Measurements from ENCODE around the gene TLK2.
"Not testable (repeated sequence)": the region's sequence is repeated elsewhere in the genome, so short reads cannot be mapped to it uniquely, and the experiment has no call there.

Gene TLK2
- total RNA-seq = 65.1 to 80.2 (median 71.2) reads per million in 3 donors

DNA sequence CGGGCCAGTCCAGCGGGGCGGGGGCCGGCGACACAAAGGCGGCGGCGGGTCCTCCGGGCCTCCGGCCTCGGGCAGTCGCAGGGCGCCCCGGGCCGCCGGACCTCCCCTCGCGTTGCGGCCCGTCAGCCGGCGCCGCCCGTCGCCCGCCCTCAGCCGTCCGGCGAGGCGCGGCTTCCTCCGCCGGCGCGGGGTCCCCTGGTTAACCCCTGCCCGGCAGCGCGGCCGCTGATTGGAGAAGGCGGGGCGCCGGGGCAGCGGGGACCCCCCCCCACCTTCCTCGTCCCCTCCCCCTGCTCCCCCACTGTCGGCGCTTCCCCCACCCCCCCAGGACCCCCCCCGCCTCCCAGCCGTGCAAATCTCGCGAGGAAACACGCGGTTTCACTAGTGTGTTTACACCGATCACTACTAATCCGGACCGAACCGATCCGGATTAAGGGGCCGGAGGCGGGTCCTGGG, at the start of gene TLK2:
Gene TLK2, plus strand, starts transcription at position 402 of the 456 bp plus-strand sequence. CDS start 2,301 bp downstream, outside the sequence.
- no peaks in the 10 kb centered on the region for H3K36me3 ChIP-seq (ENCODE audit: control insufficient read depth, insufficient read depth, low read length)
- peak within 1 kb of the TSS; percentile 62 for H3K4me3 ChIP-seq (ENCODE audit: insufficient read depth, low read depth, low read length, poor library complexity, severe bottlenecking)
- H3K9me3 ChIP-seq (ENCODE audit: control insufficient read depth, low read length) = no peaks in the 10 kb centered on the region
- H3K27me3 ChIP-seq (replicated peaks; ENCODE audit: control insufficient read depth, insufficient read depth, low read length, poor library complexity, severe bottlenecking) = no peaks in the 10 kb centered on the region
- H3K4me1 ChIP-seq (ENCODE audit: control insufficient read depth, insufficient read depth, low read length, poor library complexity, severe bottlenecking) = no peaks in the 10 kb centered on the region
- DNase-seq = peak; percentile 65 to 70 (median 70)
- peak within 1 kb of the TSS; percentile 84 for H3K27ac ChIP-seq (ENCODE audit: insufficient read depth, low read length, poor library complexity, severe bottlenecking)

GRCh38 chr17:62435251-62435650, 43.4 kb upstream of the TLK2 start:
- not testable (repeated sequence) for DNase-seq; H3K27ac ChIP-seq (ENCODE audit: insufficient read depth, low read length, poor library complexity, severe bottlenecking); H3K27me3 ChIP-seq (replicated peaks; ENCODE audit: control insufficient read depth, insufficient read depth, low read length, poor library complexity, severe bottlenecking)

DNA sequence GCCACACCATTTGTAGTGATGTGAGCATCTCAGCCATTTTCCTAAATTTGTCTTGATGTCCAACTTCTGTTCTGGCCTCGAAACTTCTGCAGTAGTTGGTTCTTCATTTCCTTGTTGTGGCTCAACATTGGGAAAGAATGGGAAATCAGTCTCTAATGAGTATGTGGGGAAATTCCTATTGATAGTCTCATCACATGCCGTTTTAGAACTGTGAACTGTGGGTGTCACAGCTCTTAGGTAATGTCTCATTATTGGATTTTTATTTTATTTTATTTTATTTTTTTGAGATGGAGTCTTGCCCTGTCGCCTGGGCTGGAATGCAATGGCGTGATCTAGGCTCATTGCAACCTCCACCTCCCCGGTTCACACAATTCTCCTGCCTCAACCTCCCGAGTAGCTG, 37.4 kb upstream of the TLK2 start:
- not testable (repeated sequence) for H3K27ac ChIP-seq (ENCODE audit: insufficient read depth, low read length, poor library complexity, severe bottlenecking); H3K4me1 ChIP-seq (ENCODE audit: control insufficient read depth, insufficient read depth, low read length, poor library complexity, severe bottlenecking); H3K9me3 ChIP-seq (ENCODE audit: control insufficient read depth, low read length); H3K4me3 ChIP-seq (ENCODE audit: insufficient read depth, low read depth, low read length, poor library complexity, severe bottlenecking); H3K27me3 ChIP-seq (replicated peaks; ENCODE audit: control insufficient read depth, insufficient read depth, low read length, poor library complexity, severe bottlenecking); DNase-seq
- H3K36me3 ChIP-seq (ENCODE audit: control insufficient read depth, insufficient read depth, low read length) = peaks cover 11% of the 10 kb centered on the region

More at GRCh38 chr17:62435251-62435650, 43.4 kb upstream of the TLK2 start:
- not testable (repeated sequence) for H3K4me3 ChIP-seq (ENCODE audit: insufficient read depth, low read depth, low read length, poor library complexity, severe bottlenecking); H3K36me3 ChIP-seq (ENCODE audit: control insufficient read depth, insufficient read depth, low read length); H3K9me3 ChIP-seq (ENCODE audit: control insufficient read depth, low read length); H3K4me1 ChIP-seq (ENCODE audit: control insufficient read depth, insufficient read depth, low read length, poor library complexity, severe bottlenecking)

- Histone ChIP-seq H3K4me3 (ENCODE audit: insufficient read depth, low read depth, low read length, poor library complexity, severe bottlenecking) (no peak overlapping the region), H3K4me1 (ENCODE audit: control insufficient read depth, insufficient read depth, low read length, poor library complexity, severe bottlenecking) (no peaks in the 10 kb centered on the region), H3K36me3 (ENCODE audit: control insufficient read depth, insufficient read depth, low read length) (peaks cover 16% of the 10 kb centered on the region), H3K9me3 (ENCODE audit: control insufficient read depth, low read length) (no peaks in the 10 kb centered on the region), H3K27me3 (replicated peaks; ENCODE audit: control insufficient read depth, insufficient read depth, low read length, poor library complexity, severe bottlenecking) (no peaks in the 10 kb centered on the region), H3K27ac (ENCODE audit: insufficient read depth, low read length, poor library complexity, severe bottlenecking) (no peak overlapping the region)
- DNase-seq = no peak
Observed at GRCh38 chr17:62444063-62444462, 34.6 kb upstream of the TLK2 start.

DNA sequence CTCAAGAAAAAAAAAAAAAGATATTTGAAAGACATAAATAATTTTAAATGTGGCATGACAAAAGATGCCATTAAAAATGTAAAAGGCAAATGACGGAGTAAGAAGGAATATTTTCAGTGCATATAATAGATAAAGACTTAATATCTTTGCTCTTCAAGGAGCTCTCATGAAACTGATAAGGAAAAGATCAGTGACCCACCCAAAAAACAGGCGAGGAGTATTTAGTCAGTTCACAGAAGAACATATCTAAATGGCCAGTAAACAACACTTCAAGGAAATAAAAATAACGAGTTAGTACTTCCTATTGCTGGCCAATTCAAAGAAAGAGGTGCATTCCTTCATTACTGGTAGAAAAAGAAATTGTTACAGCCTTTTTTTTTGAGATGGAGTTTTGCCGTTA, 32.8 kb upstream of the TLK2 start:
- H3K4me1 ChIP-seq (ENCODE audit: control insufficient read depth, insufficient read depth, low read length, poor library complexity, severe bottlenecking); DNase-seq; H3K27ac ChIP-seq (ENCODE audit: insufficient read depth, low read length, poor library complexity, severe bottlenecking); H3K4me3 ChIP-seq (ENCODE audit: insufficient read depth, low read depth, low read length, poor library complexity, severe bottlenecking); H3K27me3 ChIP-seq (replicated peaks; ENCODE audit: control insufficient read depth, insufficient read depth, low read length, poor library complexity, severe bottlenecking); H3K9me3 ChIP-seq (ENCODE audit: control insufficient read depth, low read length): not testable (repeated sequence)
- H3K36me3 ChIP-seq (ENCODE audit: control insufficient read depth, insufficient read depth, low read length) = peaks cover 16% of the 10 kb centered on the region

GRCh38 chr17:62452195-62452594, 26.4 kb upstream of the TLK2 start:
- not testable (repeated sequence) for DNase-seq; H3K27ac ChIP-seq (ENCODE audit: insufficient read depth, low read length, poor library complexity, severe bottlenecking); H3K9me3 ChIP-seq (ENCODE audit: control insufficient read depth, low read length); H3K4me1 ChIP-seq (ENCODE audit: control insufficient read depth, insufficient read depth, low read length, poor library complexity, severe bottlenecking); H3K27me3 ChIP-seq (replicated peaks; ENCODE audit: control insufficient read depth, insufficient read depth, low read length, poor library complexity, severe bottlenecking); H3K4me3 ChIP-seq (ENCODE audit: insufficient read depth, low read depth, low read length, poor library complexity, severe bottlenecking); H3K36me3 ChIP-seq (ENCODE audit: control insufficient read depth, insufficient read depth, low read length)

DNA sequence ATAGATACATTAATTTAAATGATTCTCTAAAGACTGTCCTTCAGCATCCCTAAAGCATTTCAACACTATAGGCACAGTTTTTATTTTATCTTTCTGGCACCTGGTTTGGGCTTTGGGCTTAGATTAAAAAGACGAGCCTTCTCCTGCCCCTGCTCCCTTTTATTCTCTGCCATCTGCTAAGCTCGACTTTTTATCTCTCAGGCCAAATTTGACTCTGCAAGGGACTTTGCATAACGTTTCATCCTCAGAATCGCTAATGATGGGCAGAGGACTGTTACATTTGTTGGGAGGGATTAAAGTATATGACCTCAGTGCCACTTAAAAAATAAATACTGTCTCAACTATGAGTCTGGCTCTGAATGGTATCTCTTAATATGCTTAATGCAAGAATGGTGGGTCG, 25.6 kb upstream of the TLK2 start:
- H3K27me3 ChIP-seq (replicated peaks; ENCODE audit: control insufficient read depth, insufficient read depth, low read length, poor library complexity, severe bottlenecking); H3K27ac ChIP-seq (ENCODE audit: insufficient read depth, low read length, poor library complexity, severe bottlenecking); H3K9me3 ChIP-seq (ENCODE audit: control insufficient read depth, low read length); H3K36me3 ChIP-seq (ENCODE audit: control insufficient read depth, insufficient read depth, low read length); DNase-seq; H3K4me1 ChIP-seq (ENCODE audit: control insufficient read depth, insufficient read depth, low read length, poor library complexity, severe bottlenecking); H3K4me3 ChIP-seq (ENCODE audit: insufficient read depth, low read depth, low read length, poor library complexity, severe bottlenecking): not testable (repeated sequence)

DNA sequence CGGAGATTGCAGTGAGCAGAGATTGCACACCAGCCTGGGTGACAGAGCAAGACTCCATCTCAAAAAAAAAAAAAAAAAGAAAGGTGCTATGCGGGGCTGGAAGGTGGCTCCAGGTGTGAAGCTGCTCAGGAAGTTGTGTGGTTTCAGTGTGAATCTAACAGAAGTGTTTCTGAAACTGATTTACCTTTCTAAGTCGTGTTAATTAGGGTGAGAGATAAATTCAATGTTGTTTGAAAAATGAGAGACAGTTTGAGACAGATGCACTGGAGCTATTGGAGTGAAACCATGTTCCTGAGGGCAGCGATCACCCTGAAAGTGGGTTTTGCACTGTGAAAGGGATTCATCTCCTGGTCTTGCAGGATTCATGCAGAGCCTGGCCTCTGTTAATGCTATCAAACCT, 25.0 kb upstream of the TLK2 start:
- not testable (repeated sequence) for H3K27me3 ChIP-seq (replicated peaks; ENCODE audit: control insufficient read depth, insufficient read depth, low read length, poor library complexity, severe bottlenecking); H3K36me3 ChIP-seq (ENCODE audit: control insufficient read depth, insufficient read depth, low read length); H3K4me3 ChIP-seq (ENCODE audit: insufficient read depth, low read depth, low read length, poor library complexity, severe bottlenecking); DNase-seq; H3K27ac ChIP-seq (ENCODE audit: insufficient read depth, low read length, poor library complexity, severe bottlenecking); H3K4me1 ChIP-seq (ENCODE audit: control insufficient read depth, insufficient read depth, low read length, poor library complexity, severe bottlenecking); H3K9me3 ChIP-seq (ENCODE audit: control insufficient read depth, low read length)

- not testable (repeated sequence) for H3K9me3 ChIP-seq (ENCODE audit: control insufficient read depth, low read length); H3K27ac ChIP-seq (ENCODE audit: insufficient read depth, low read length, poor library complexity, severe bottlenecking); H3K36me3 ChIP-seq (ENCODE audit: control insufficient read depth, insufficient read depth, low read length); H3K4me1 ChIP-seq (ENCODE audit: control insufficient read depth, insufficient read depth, low read length, poor library complexity, severe bottlenecking); DNase-seq; H3K4me3 ChIP-seq (ENCODE audit: insufficient read depth, low read depth, low read length, poor library complexity, severe bottlenecking); H3K27me3 ChIP-seq (replicated peaks; ENCODE audit: control insufficient read depth, insufficient read depth, low read length, poor library complexity, severe bottlenecking)
Observed at GRCh38 chr17:62454111-62454510, 24.5 kb upstream of the TLK2 start.

DNA sequence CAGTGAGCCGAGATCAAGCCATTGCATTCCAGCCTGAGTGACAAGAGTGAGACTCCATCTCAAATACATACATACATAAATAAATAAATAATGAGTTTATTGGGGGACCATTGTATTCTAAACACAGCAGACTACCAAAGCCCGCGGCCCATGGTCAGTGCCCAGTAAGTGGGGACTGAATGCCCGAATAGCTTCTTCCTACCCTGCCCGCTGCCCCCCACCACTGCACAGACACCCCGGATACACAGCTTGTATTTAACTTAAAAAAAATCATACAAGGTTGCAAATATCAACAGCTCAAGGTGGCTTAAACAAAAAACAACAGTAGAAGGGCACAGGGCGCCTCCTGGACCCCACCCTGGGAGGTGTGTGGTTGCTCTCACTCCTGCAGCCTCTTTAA, 22.6 kb upstream of the TLK2 start:
- no peaks in the 10 kb centered on the region for H3K4me1 ChIP-seq (ENCODE audit: control insufficient read depth, insufficient read depth, low read length, poor library complexity, severe bottlenecking)
- H3K27ac ChIP-seq (ENCODE audit: insufficient read depth, low read length, poor library complexity, severe bottlenecking) = no peak overlapping the region
- no peaks in the 10 kb centered on the region for H3K27me3 ChIP-seq (replicated peaks; ENCODE audit: control insufficient read depth, insufficient read depth, low read length, poor library complexity, severe bottlenecking)
- no peaks in the 10 kb centered on the region for H3K9me3 ChIP-seq (ENCODE audit: control insufficient read depth, low read length)
- no peaks in the 10 kb centered on the region for H3K36me3 ChIP-seq (ENCODE audit: control insufficient read depth, insufficient read depth, low read length)
- no peak overlapping the region for H3K4me3 ChIP-seq (ENCODE audit: insufficient read depth, low read depth, low read length, poor library complexity, severe bottlenecking)
- no peak for DNase-seq

DNA sequence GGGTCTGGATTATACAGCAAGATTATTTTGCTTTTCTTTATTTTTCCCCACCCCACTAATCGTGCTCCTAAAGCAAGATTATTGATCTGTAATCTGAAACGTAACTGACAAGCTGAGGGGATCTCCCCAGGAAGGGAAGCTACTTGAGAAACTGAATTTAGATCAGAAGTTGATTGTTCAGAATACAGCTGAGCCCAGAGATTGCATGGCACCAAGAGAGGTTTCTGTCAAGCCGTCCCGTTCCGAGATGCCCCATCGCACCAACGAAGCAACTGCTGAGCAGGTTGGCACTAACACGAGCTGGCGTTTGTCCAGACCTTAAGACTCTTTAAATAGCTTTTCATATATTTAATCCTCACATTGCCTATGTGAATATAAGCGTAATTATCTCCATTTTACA, 20.1 kb upstream of the TLK2 start:
- not testable (repeated sequence) for H3K9me3 ChIP-seq (ENCODE audit: control insufficient read depth, low read length); H3K4me1 ChIP-seq (ENCODE audit: control insufficient read depth, insufficient read depth, low read length, poor library complexity, severe bottlenecking); H3K4me3 ChIP-seq (ENCODE audit: insufficient read depth, low read depth, low read length, poor library complexity, severe bottlenecking); H3K27ac ChIP-seq (ENCODE audit: insufficient read depth, low read length, poor library complexity, severe bottlenecking); DNase-seq; H3K36me3 ChIP-seq (ENCODE audit: control insufficient read depth, insufficient read depth, low read length); H3K27me3 ChIP-seq (replicated peaks; ENCODE audit: control insufficient read depth, insufficient read depth, low read length, poor library complexity, severe bottlenecking)
